Nephron (organoid): ENCODE measurements around the gene TRPV3.

Source experiments
- H3K27ac Mint-ChIP-seq, 3 experiments: 2 replicates each; pipeline ENCODE4 v1.8.0; 2020; ENCODE audit warnings: mixed read lengths in 3 of 3, mild to moderate bottlenecking in 2 of 3, moderate library complexity in 1 of 3
- H3K27me3 Mint-ChIP-seq: 2 replicates; pipeline ENCODE4 v1.8.0; 2021; ENCODE audit warnings: low read depth, mild to moderate bottlenecking, moderate library complexity, mixed read lengths
- H3K36me3 Mint-ChIP-seq: 2 replicates; pipeline ENCODE4 v1.8.0; 2020; ENCODE audit warnings: low read depth, mixed read lengths
- H3K4me1 Mint-ChIP-seq: 2 replicates; pipeline ENCODE4 v1.8.0; 2020; ENCODE audit warnings: mixed read lengths
- H3K4me3 Mint-ChIP-seq, 3 experiments: 2 replicates each; pipeline ENCODE4 v1.8.0; 2020; ENCODE audit warnings: mild to moderate bottlenecking in 3 of 3, mixed read lengths in 3 of 3, moderate library complexity in 2 of 3
- H3K9me3 Mint-ChIP-seq: 2 replicates; pipeline ENCODE4 v1.8.0; 2020; ENCODE audit warnings: mixed read lengths
- CTCF ChIP-seq, 3 experiments: fragments of 200-600 bp; sonication (generic); IDR thresholded peaks; one replicate each; pipeline ENCODE4 v1.5.0; 2021; ENCODE audit warnings: antibody characterized with exemption in 3 of 3; ENCODE audit not compliant: unreplicated experiment in 3 of 3

TRPV3 gene

GRCh38 chr17:3542410-3543088 lies 15.1 kb downstream of the TRPV3 start:
- TF ChIP-seq CTCF (IDR thresholded peaks at IDR 0.05; ENCODE audit: unreplicated experiment in 3 of 3) = no peak
- H3K4me3 Mint-ChIP-seq = no peak overlapping the region
- H3K4me1 Mint-ChIP-seq = peaks cover 7% of the 10 kb centered on the region
- no peak overlapping the region for H3K27ac Mint-ChIP-seq
- peaks cover 7% of the 10 kb centered on the region for H3K27me3 Mint-ChIP-seq
- H3K36me3 Mint-ChIP-seq = no peaks in the 10 kb centered on the region
- H3K9me3 Mint-ChIP-seq = no peaks in the 10 kb centered on the region

- Mint-ChIP-seq H3K9me3 (no peaks in the 10 kb centered on the region), H3K27ac (no peak overlapping the region), H3K36me3 (no peaks in the 10 kb centered on the region), H3K27me3 (peaks cover 4% of the 10 kb centered on the region), H3K4me1 (peaks cover 13% of the 10 kb centered on the region), H3K4me3 (no peak overlapping the region)
- no peak for TF ChIP-seq CTCF (IDR thresholded peaks at IDR 0.05; ENCODE audit: unreplicated experiment in 3 of 3)
These were observed 17.6 kb downstream of the TRPV3 start for GRCh38 chr17:3539881-3540540.

GRCh38 chr17:3536716-3537115 lies 20.9 kb downstream of the TRPV3 start:
- Mint-ChIP-seq H3K4me3 (peak overlapping the region; percentile 74 to 84 (median 75)), H3K36me3 (no peaks in the 10 kb centered on the region), H3K9me3 (no peaks in the 10 kb centered on the region), H3K4me1 (peaks cover 5% of the 10 kb centered on the region), H3K27ac (peak overlapping the region in 2 of 3 experiments; percentile 46 to 84), H3K27me3 (peaks cover 4% of the 10 kb centered on the region)
- TF ChIP-seq CTCF (IDR thresholded peaks at IDR 0.05; ENCODE audit: unreplicated experiment in 3 of 3) = no peak

GRCh38 chr17:3535253-3535995 lies 22.2 kb downstream of the TRPV3 start:
- H3K9me3 Mint-ChIP-seq = no peaks in the 10 kb centered on the region
- peak overlapping the region; percentile 81 to 88 (median 84) for H3K4me3 Mint-ChIP-seq
- peak overlapping the region in 2 of 3 experiments; percentile 55 to 73 for H3K27ac Mint-ChIP-seq
- TF ChIP-seq CTCF (IDR thresholded peaks at IDR 0.05; ENCODE audit: unreplicated experiment in 3 of 3) = peak; percentile 69 to 79 (median 75)
- H3K27me3 Mint-ChIP-seq = peaks cover 4% of the 10 kb centered on the region
- H3K4me1 Mint-ChIP-seq = peaks cover 5% of the 10 kb centered on the region
- no peaks in the 10 kb centered on the region for H3K36me3 Mint-ChIP-seq

- H3K36me3 Mint-ChIP-seq = no peaks in the 10 kb centered on the region
- no peak for TF ChIP-seq CTCF (IDR thresholded peaks at IDR 0.05; ENCODE audit: unreplicated experiment in 3 of 3)
- peaks cover 5% of the 10 kb centered on the region for H3K4me1 Mint-ChIP-seq
- no peak overlapping the region for H3K27ac Mint-ChIP-seq
- H3K4me3 Mint-ChIP-seq = peak overlapping the region in 2 of 3 experiments; percentile 54 to 84
- H3K9me3 Mint-ChIP-seq = no peaks in the 10 kb centered on the region
- H3K27me3 Mint-ChIP-seq = peaks cover 4% of the 10 kb centered on the region
These were observed 22.7 kb downstream of the TRPV3 start for GRCh38 chr17:3534881-3535252.
